Measurements from ENCODE around the gene GRPEL2. TPM values are rescaled to one million over a fixed set of nuclear protein-coding genes. Genes with fewer than 3 reads are reported as not detected.

GRPEL2 gene, protein sequence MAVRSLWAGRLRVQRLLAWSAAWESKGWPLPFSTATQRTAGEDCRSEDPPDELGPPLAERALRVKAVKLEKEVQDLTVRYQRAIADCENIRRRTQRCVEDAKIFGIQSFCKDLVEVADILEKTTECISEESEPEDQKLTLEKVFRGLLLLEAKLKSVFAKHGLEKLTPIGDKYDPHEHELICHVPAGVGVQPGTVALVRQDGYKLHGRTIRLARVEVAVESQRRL
- 10 to 100 TPM; 43.8 to 49.4 TPM for total RNA-seq

DNA sequence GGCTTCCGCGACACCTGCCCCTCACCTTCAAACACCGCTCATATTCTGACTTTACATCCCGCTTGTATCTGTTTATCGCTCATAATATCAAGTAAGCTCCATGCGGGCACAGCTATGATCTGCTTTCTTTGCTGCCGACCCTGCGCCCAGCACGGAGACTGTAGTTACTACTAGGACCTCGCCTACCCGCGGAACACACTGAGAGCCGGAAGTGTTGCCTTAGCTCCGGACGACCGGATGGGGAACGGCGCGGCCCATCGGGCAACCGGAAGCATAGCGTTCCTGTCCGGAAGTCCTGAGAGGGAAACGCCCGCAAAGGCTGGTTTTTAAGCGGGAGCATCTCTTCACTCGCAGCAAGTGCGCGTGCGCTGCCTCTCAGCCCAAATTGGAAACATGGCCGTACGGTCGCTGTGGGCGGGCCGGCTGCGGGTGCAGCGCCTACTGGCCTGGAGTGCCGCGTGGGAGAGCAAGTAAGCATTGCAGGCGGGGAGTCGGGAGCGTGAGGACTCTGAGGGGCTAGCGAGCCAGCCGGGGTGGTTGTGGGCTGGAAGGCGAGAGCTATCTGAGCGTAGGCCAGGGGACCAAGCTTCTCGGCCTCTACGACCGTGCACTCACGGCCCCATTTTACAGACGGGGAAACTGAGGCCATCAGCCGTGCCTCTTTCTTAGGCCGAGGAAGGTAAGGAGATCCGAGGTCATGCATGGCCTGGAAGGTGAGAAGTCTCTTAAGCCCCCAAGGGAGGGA lies at the start of gene GRPEL2:
Gene GRPEL2, plus strand, starts transcription at position 353 of the 745 bp plus-strand sequence. Its CDS starts 41 bp downstream, at position 394.
- peak within 1 kb of the TSS; percentile 87 for H3K27ac Mint-ChIP-seq
- CTCF ChIA-PET: interaction anchor here (0.6 to 8.4 kb wide), 16 partner anchors 9 to 507 kb away, joined by 3 to 63 read pairs (median 5); partner anchors contain the start of genes ABLIM3, CSNK1A1 and PCYOX1L
- peak within 1 kb of the TSS; percentile 81 for H3K4me3 Mint-ChIP-seq
- H3K27me3 Mint-ChIP-seq: no peaks in the 10 kb centered on the region
- POLR2A ChIA-PET: interaction anchor here (0.7 to 10.8 kb wide), 20 partner anchors 10 to 514 kb away, joined by 3 to 445 read pairs (median 6); partner anchors contain the start of genes CSNK1A1, PCYOX1L and PPARGC1B
- H3K36me3 Mint-ChIP-seq (ENCODE audit: low read depth): peaks cover 48% of the 10 kb centered on the region
- H3K9me3 Mint-ChIP-seq: no peaks in the 10 kb centered on the region
- peaks cover 48% of the 10 kb centered on the region for H3K4me1 Mint-ChIP-seq
- peak; percentile 94 for DNase-seq

DNA sequence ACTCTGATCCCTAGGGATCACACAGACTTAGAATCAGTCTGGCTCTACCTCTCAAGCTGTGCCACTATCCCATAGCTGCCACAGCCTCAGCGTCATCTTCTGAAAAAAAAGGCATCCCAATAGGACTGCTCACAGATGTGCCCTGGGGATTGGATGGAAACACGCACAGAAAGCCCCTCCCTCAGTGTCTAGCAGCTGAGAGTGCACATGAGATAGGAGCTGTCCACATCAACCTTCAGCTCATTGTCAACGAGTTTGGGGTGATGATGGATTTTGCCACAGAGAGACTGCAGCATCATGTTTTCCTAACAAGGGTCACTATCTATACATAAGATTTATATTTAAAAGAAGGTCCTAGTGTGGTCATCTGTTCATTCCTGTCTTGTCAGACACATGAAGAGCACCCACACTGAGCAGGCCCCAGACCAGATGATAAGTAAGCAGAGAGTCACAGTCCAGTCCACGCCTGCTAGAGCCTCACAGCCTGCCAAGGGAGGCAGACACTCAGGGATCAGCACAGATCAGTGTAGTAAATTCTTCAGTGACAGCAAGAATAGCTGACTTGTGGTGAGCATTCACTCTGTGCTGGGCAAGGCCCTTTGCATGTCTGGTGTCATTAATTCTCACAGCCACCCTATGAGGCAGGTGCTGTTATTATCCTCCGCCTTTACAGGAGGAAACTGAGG lies 47.8 kb upstream of the GRPEL2 start:
- no peaks in the 10 kb centered on the region for H3K36me3 Mint-ChIP-seq (ENCODE audit: low read depth)
- H3K9me3 Mint-ChIP-seq: no peaks in the 10 kb centered on the region
- no peak for DNase-seq
- H3K27me3 Mint-ChIP-seq: peaks cover 28% of the 10 kb centered on the region
- H3K4me3 Mint-ChIP-seq: no peak overlapping the region
- CTCF ChIA-PET: interaction anchor here (0.7 kb wide), 1 partner anchor 20 kb away, joined by 4 read pairs; no protein-coding TSS in a partner anchor
- POLR2A ChIA-PET: interaction anchor here (0.5 to 1.5 kb wide), 3 partner anchors 11 to 1254 kb away, joined by 3 read pairs; no protein-coding TSS in a partner anchor
- H3K27ac Mint-ChIP-seq: no peak overlapping the region
- no peaks in the 10 kb centered on the region for H3K4me1 Mint-ChIP-seq

DNA sequence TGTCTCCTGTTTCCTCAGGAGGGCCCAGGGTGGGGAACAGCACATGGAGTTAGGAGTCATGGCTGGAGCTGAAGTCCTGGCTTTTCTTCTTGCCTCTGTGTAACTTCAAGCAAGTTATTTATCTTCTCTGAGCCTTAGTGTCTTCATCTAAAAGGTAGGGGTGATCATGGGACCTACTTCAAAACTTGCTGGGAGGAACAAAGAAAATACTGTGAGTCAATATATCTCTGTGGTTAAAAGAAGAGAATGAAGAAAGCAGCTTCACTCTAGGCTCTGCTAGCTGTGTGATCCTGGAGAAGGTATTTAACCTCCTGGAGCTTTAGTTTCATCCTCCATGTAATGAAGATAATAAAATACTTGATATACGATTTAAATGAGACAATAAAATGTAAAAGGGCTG lies 47.1 kb upstream of the GRPEL2 start:
- Mint-ChIP-seq H3K27ac (no peak overlapping the region), H3K4me1 (no peaks in the 10 kb centered on the region), H3K36me3 (ENCODE audit: low read depth) (no peaks in the 10 kb centered on the region), H3K9me3 (no peaks in the 10 kb centered on the region), H3K4me3 (no peak overlapping the region), H3K27me3 (peaks cover 26% of the 10 kb centered on the region)
- DNase-seq: no peak
- ChIA-PET CTCF (interaction anchor here (0.7 to 1.7 kb wide), 3 partner anchors 10 to 70 kb away, joined by 3 to 4 read pairs (median 4); no protein-coding TSS in a partner anchor), POLR2A (interaction anchor here (0.5 to 1.5 kb wide), 3 partner anchors 10 to 1255 kb away, joined by 3 read pairs; no protein-coding TSS in a partner anchor)

DNA sequence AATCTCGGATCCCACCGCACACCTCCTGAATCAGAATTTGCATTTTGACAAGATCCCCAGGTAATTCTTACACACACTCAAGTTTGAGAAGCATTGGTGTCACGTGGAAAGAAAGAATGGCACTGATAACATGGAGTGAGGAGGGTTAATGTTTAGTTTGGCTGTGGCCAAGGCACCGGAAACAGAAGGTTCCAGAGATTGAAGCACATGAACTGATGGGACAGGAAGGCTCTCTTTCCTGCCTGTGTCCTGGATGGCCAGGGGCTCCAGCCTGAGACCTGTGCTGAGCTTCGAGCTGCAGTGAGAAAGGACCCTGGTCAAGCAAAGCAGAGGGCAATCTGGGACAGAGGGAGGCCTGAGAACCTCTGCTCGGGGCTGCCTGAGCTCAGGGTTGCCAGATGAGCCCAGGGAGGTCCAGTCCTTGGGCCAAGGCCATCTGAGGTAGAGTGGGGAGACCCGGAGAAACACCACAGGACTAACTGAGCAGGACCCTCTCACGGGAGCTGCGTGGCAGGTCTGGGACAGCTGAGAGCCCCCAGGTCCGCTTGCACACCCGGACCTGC lies 46.4 kb upstream of the GRPEL2 start:
- Mint-ChIP-seq H3K27me3 (peaks cover 22% of the 10 kb centered on the region), H3K27ac (no peak overlapping the region), H3K4me3 (no peak overlapping the region), H3K9me3 (no peaks in the 10 kb centered on the region), H3K4me1 (no peaks in the 10 kb centered on the region), H3K36me3 (ENCODE audit: low read depth) (no peaks in the 10 kb centered on the region)
- POLR2A ChIA-PET: no interaction called here
- no peak for DNase-seq
- CTCF ChIA-PET: interaction anchor here (1.2 to 1.7 kb wide), 2 partner anchors 10 to 69 kb away, joined by 3 to 4 read pairs; no protein-coding TSS in a partner anchor

DNA sequence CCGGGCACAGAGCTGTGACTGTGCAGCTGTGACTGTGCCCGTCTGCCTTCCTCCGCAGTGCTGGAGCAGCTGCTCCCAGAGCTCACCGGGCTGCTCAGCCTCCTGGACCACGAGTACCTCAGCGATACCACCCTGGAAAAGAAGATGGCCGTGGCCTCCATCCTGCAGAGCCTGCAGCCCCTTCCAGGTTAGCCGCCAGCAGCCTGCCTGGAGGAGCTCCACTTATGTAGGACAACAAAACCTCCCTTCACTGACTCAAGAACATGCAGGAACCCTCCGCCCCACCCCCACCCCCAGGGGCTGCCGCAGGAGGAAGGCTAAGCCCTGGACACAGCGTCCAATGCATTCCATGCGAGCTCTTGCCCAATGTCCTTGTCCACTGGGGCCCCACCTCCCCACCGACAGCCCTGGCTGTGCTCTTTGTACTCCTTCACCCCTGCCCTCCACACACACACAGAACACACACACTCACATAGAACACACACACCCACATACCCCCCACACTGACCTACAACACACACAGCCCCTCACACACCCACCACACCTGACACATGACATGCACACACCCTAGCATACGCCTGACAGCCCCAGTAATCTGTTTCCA lies 45.7 kb upstream of the GRPEL2 start:
- Mint-ChIP-seq H3K36me3 (ENCODE audit: low read depth) (no peaks in the 10 kb centered on the region), H3K27ac (no peak overlapping the region), H3K27me3 (peaks cover 23% of the 10 kb centered on the region), H3K9me3 (no peaks in the 10 kb centered on the region), H3K4me3 (no peak overlapping the region), H3K4me1 (no peaks in the 10 kb centered on the region)
- CTCF ChIA-PET: interaction anchor here (1.2 to 1.7 kb wide), 2 partner anchors 9 to 68 kb away, joined by 3 to 4 read pairs; no protein-coding TSS in a partner anchor
- POLR2A ChIA-PET: no interaction called here
- no peak for DNase-seq

DNA sequence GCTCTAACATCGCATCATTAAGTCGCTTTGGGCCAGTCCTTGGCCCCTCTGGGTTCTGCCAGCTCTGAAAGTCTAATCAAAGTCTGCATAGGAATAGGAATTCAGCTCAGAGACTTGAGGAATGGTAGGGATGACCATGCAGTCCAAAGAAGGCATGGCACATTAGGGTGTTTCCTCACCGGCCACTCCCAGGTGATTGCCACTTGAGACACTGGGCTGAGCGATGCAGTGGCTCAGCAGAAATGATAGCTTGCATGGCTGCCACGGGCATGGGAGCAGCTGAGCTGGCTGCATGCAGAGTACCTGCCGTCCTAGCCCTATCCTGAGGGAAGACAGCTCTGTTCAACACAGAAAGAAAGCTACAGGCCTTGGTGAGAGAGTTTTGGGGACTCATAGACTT lies 44.9 kb upstream of the GRPEL2 start:
- H3K9me3 Mint-ChIP-seq: no peaks in the 10 kb centered on the region
- POLR2A ChIA-PET: no interaction called here
- no peaks in the 10 kb centered on the region for H3K36me3 Mint-ChIP-seq (ENCODE audit: low read depth)
- H3K4me1 Mint-ChIP-seq: no peaks in the 10 kb centered on the region
- H3K27ac Mint-ChIP-seq: no peak overlapping the region
- DNase-seq: no peak
- CTCF ChIA-PET: interaction anchor here (1.3 kb wide), 1 partner anchor 67 kb away, joined by 3 read pairs; no protein-coding TSS in a partner anchor
- peaks cover 16% of the 10 kb centered on the region for H3K27me3 Mint-ChIP-seq
- H3K4me3 Mint-ChIP-seq: no peak overlapping the region

DNA sequence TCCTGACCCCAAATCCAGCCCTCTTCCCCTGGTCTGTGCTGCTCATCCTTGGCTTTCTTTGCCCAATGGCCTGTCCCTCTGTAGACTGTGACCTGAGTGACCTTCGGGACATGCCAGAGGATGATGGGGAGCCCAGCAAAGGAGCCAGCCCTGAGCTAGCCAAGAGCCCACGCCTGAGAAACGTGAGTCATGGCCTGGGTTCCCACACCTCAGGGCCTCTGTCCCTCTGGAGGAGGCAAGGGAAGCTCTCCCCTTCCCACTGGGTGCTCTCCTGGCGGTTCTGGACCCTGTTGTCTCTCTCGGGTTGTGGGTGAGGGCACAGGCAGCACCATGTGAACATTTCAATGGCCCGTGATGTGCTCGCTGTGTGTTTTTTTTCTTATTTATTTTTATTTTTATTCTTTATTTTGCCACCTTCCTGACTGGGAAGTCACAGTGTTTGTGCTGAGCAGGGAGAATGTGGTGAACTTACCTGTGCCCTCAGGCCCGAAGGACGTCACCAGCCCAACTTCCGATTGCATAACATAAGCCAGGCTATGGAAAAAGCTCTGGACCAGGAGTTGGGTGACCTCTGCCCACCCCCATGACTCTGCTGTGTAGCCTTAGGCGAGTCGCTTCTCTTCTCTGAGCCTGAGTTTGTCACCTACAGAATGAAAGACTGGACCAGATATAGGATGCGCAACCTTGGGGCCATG lies 44.1 kb upstream of the GRPEL2 start:
- Mint-ChIP-seq H3K36me3 (ENCODE audit: low read depth) (no peaks in the 10 kb centered on the region), H3K27me3 (peaks cover 18% of the 10 kb centered on the region), H3K9me3 (no peaks in the 10 kb centered on the region), H3K4me1 (no peaks in the 10 kb centered on the region), H3K4me3 (no peak overlapping the region), H3K27ac (no peak overlapping the region)
- POLR2A ChIA-PET: no interaction called here
- CTCF ChIA-PET: interaction anchor here (1.3 kb wide), 1 partner anchor 67 kb away, joined by 3 read pairs; no protein-coding TSS in a partner anchor
- DNase-seq: no peak

DNA sequence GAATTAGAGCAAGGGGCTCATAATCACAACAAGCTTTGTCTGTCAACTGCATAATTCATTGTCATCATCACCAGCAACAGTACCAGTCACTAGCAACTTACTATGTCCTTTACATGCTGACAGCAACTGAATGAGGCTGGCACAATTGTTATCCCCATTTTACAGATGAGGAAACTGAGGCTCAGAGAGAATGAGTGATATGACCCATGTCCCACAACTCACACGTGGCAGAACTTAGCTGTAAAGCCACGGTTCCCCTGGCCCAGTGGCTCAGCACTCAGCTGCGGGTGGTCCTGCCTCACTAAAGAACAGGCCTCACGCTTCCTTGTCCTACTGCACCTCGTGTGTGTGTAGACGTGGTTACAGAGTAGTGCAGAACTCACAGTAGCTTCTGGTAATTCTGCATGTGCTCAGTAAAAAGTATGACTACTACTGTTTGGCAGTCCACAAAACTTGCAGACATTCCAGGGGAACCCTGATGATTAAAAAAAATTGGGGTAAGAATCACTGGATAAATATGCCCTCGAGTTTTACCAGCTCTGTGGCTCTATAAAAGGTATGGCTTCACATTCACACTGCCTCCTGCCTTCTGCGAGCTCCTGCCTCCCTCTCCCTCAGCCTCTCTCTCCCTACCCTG lies 43.4 kb upstream of the GRPEL2 start:
- ChIA-PET CTCF (no interaction called here), POLR2A (no interaction called here)
- no peak for DNase-seq
- no peaks in the 10 kb centered on the region for H3K36me3 Mint-ChIP-seq (ENCODE audit: low read depth)
- H3K9me3 Mint-ChIP-seq: no peaks in the 10 kb centered on the region
- H3K27me3 Mint-ChIP-seq: peaks cover 12% of the 10 kb centered on the region
- no peak overlapping the region for H3K27ac Mint-ChIP-seq
- H3K4me1 Mint-ChIP-seq: no peaks in the 10 kb centered on the region
- no peak overlapping the region for H3K4me3 Mint-ChIP-seq

DNA sequence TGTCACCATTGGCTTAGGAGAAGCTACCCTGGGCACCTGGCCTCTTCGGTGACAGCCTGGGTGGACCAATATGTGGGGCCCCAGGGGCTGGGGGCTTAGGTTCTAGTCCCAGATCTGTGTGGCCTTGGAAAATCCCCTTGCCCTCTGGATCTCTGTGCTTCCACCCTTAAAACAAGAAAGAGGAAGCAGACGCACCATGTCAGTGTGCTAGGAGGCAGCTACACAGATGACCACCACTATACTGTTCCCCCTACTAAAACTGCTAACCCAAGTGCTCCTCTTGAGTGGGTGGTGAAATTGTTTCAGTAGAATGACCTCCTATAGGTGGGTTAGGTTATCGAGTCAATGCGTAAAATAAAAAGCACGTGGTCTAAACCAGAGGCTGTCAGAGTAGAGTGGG lies 42.7 kb upstream of the GRPEL2 start:
- Mint-ChIP-seq H3K27me3 (peaks cover 11% of the 10 kb centered on the region), H3K9me3 (no peaks in the 10 kb centered on the region), H3K36me3 (ENCODE audit: low read depth) (no peaks in the 10 kb centered on the region), H3K4me3 (no peak overlapping the region), H3K4me1 (no peaks in the 10 kb centered on the region), H3K27ac (no peak overlapping the region)
- ChIA-PET POLR2A (no interaction called here), CTCF (no interaction called here)
- DNase-seq: no peak

DNA sequence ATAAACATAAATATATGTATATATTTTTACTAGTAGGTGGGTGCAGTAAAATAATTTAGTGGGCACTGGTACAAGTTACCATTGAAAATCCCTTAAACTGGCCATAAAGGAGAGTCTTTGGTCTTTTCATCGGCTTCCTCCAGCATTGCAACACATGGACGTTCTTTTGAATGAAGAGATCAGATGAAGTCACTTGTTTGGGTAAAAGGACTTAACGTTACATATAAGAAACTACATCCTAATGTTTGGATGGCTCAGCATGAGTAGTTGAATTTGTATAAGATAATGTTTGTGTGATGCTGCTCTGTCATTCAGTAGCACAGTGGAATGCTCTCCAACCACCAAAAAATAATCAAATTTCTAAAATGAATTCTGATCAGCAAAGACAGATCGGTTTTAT lies 42.1 kb upstream of the GRPEL2 start:
- H3K4me3 Mint-ChIP-seq: no peak overlapping the region
- ChIA-PET POLR2A (no interaction called here), CTCF (no interaction called here)
- no peaks in the 10 kb centered on the region for H3K9me3 Mint-ChIP-seq
- H3K27me3 Mint-ChIP-seq: peaks cover 11% of the 10 kb centered on the region
- no peaks in the 10 kb centered on the region for H3K36me3 Mint-ChIP-seq (ENCODE audit: low read depth)
- no peaks in the 10 kb centered on the region for H3K4me1 Mint-ChIP-seq
- DNase-seq: no peak
- H3K27ac Mint-ChIP-seq: no peak overlapping the region

DNA sequence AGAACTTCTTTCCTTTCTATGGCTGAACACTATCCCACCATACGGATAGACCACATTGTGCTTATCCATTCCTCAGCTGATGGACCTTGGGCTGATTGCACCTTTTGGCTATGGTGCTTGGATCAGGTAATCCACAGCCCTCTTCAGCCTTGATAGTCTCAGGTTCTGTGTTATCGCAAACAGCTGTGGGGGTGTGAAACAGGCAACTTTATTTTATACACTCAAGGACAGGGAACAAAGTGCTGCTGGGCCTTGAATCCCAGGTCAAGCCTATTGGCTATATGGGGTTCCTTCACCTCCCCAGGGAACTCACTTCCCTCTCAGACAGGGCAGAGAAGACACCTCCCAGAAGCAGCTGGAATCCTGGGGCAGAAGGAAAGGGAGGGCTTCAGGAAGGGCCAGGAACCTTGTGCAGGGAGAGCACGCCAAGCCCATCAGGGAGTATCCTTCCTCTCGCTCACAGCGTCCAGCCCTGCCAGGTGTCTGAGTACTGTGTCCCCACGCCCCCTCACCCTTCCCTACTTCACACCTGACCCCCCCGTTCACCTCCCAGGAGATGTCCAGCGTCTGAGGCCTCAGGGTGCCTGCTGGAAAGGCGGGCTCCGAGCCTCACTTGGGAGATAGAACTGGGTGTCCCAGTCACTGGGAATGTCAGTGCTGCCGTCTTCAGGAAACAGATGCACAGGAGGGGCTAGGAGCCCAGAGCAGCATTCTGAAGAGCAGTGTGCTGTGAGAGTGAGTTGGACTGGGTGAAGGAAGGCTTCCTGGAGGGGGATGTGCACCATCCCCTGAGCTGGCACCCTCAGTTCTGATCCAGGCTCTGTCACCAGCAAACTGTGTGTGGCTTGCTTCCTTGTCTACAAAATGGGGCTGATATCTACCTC lies 40.9 kb upstream of the GRPEL2 start:
- H3K27me3 Mint-ChIP-seq: peaks cover 8% of the 10 kb centered on the region
- H3K27ac Mint-ChIP-seq: no peak overlapping the region
- no peak overlapping the region for H3K4me3 Mint-ChIP-seq
- DNase-seq: no peak
- H3K36me3 Mint-ChIP-seq (ENCODE audit: low read depth): no peaks in the 10 kb centered on the region
- POLR2A ChIA-PET: no interaction called here
- CTCF ChIA-PET: interaction anchor here (2.2 kb wide), 1 partner anchor 11 kb away, joined by 8 read pairs; no protein-coding TSS in a partner anchor
- no peaks in the 10 kb centered on the region for H3K4me1 Mint-ChIP-seq
- H3K9me3 Mint-ChIP-seq: no peaks in the 10 kb centered on the region
